HepG2 (cell line): ENCODE results near the gene DNAJC15. TPM values are rescaled to one million over a fixed set of nuclear protein-coding genes. Genes with fewer than 3 reads are reported as not detected.

Experiments used
- ATAC-seq: fragments of 200-7000 bp; cut with Tn5 transposase; 3 replicates; pipeline ENCODE4 v1.9.1; 2020; ENCODE audit warnings: mild to moderate bottlenecking, moderate library complexity
- BruUV-seq: library from RNA; stranded (reverse); fragments of 400-500 nt; replicated peaks from 2 replicates; lab custom pipeline; 2021; lab: Mats Ljungman, UMichigan
- CTCF ChIA-PET: fragments of 300-600 bp; formaldehyde crosslinking; extraction: SDS; loops from one replicate; lab custom pipeline; 2021; ENCODE audit warnings: low total read pairs, inconsistent platforms, low intra/inter-chr PET ratio; lab: Yijun Ruan, JAX
- POLR2A ChIA-PET: fragments of 350-600 bp; sonication (Branson Sonifier 250); formaldehyde crosslinking; loops from one replicate; lab custom pipeline; 2020; ENCODE audit warnings: antibody characterized with exemption, inconsistent platforms; lab: Yijun Ruan, JAX
- DNase-seq: peaks from one replicate; pipeline ENCODE4 v3.0.0-alpha.2; 2015; ENCODE audit warnings: low spot score
- FAIRE-seq: peaks from 3 replicates; lab custom pipeline; 2011; peaks lifted over from hg19 to GRCh38; lab: Jason Lieb, UNC
- H2AFZ ChIP-seq: one replicate; pipeline ENCODE4 v1.6.1; 2011; ENCODE audit warnings: low read length, inconsistent platforms
- H3K27ac ChIP-seq: fragments of 300-600 bp; 3 replicates; pipeline ENCODE4 v1.8.0; 2011; ENCODE audit warnings: mixed run types, mild to moderate bottlenecking, mixed read lengths, low read length, inconsistent platforms; ENCODE audit not compliant: insufficient read depth; ENCODE audit errors: extremely low read length
- H3K27me3 ChIP-seq, 2 experiments: fragments of 200-600 bp in 1 of 2; 2 replicates in 1 of 2; 3 replicates in 1 of 2; pipeline versions ENCODE4 v1.6.0 to v1.8.0; 2011; ENCODE audit warnings: low read length in 2 of 2, mild to moderate bottlenecking in 2 of 2, moderate library complexity in 2 of 2, inconsistent platforms in 1 of 2; ENCODE audit not compliant: insufficient read depth in 2 of 2, control insufficient read depth in 1 of 2
- H3K36me3 ChIP-seq, 2 experiments: fragments of 200-600 bp in 1 of 2; replicated peaks in 1 of 2; 2 replicates in 1 of 2; 3 replicates in 1 of 2; pipeline versions ENCODE4 v1.5.1 to v1.8.0; 2011; ENCODE audit warnings: low read length in 2 of 2, inconsistent platforms in 1 of 2; ENCODE audit not compliant: insufficient read depth in 2 of 2, control insufficient read depth in 1 of 2
- H3K4me1 ChIP-seq: 2 replicates; pipeline ENCODE4 v1.5.1; 2012; ENCODE audit warnings: low read length, inconsistent platforms; ENCODE audit not compliant: insufficient read depth
- H3K4me2 ChIP-seq: 2 replicates; pipeline ENCODE4 v1.6.0; 2011; ENCODE audit warnings: low read depth, low read length, inconsistent platforms
- H3K4me3 ChIP-seq, 3 experiments: fragments of 200-600 bp in 1 of 3; sonication (generic), shearing (Covaris generic) in 1 of 3; replicated peaks in 1 of 3; 2 replicates each; pipeline ENCODE4 v1.5.1; 2011 to 2016; ENCODE audit warnings: low read length in 3 of 3, inconsistent platforms in 2 of 3, low read depth in 2 of 3, mild to moderate bottlenecking in 2 of 3, control low read depth in 1 of 3, mixed read lengths in 1 of 3; ENCODE audit not compliant: insufficient read depth in 1 of 3
- H3K79me2 ChIP-seq: one replicate; pipeline ENCODE4 v1.6.1; 2011; ENCODE audit warnings: low read length, inconsistent platforms; ENCODE audit not compliant: insufficient read depth
- H3K9ac ChIP-seq: 2 replicates; pipeline ENCODE4 v1.6.0; 2011; ENCODE audit warnings: mild to moderate bottlenecking, low read depth, low read length, inconsistent platforms; ENCODE audit not compliant: insufficient read depth
- H3K9me3 ChIP-seq: 2 replicates; pipeline ENCODE4 v1.5.1; 2012; ENCODE audit warnings: mild to moderate bottlenecking, low read length
- H4K20me1 ChIP-seq: 2 replicates; pipeline ENCODE4 v1.6.0; 2011; ENCODE audit warnings: inconsistent platforms, mild to moderate bottlenecking, low read length, moderate library complexity; ENCODE audit not compliant: insufficient read depth
- ATF7-NPFF ChIP-seq: sonication (generic); formaldehyde crosslinking; IDR thresholded peaks from 2 replicates; pipeline ENCODE4 v1.8.1; 2023; ENCODE audit warnings: mild to moderate bottlenecking, low read depth, missing genetic modification reagents, moderate library complexity
- FOXA3 ChIP-seq: IDR thresholded peaks from 2 replicates; pipeline ENCODE4 v1.6.1; 2016; ENCODE audit warnings: missing genetic modification reagents, missing compliant biosample characterization
- RNF2 ChIP-seq: fragments of 450-650 bp; conservative IDR thresholded peaks from 2 replicates; pipeline ENCODE4 v1.6.1; 2016; ENCODE audit warnings: low read depth
- SMC3 ChIP-seq: IDR thresholded peaks from 2 replicates; pipeline ENCODE4 v1.6.1; 2011; ENCODE audit warnings: low read length, improper control_type of control experiment
- ZNF333 ChIP-seq: sonication (generic); formaldehyde crosslinking; IDR thresholded peaks from 2 replicates; pipeline ENCODE4 v1.4.0; 2020; ENCODE audit warnings: mild to moderate bottlenecking, missing genetic modification reagents, borderline replicate concordance
- ZNF350 ChIP-seq: sonication (generic); formaldehyde crosslinking; IDR thresholded peaks from 2 replicates; pipeline ENCODE4 v1.4.0; 2020; ENCODE audit warnings: mild to moderate bottlenecking, low read depth, missing genetic modification reagents, borderline replicate concordance
- ZNF567 ChIP-seq: sonication (generic); formaldehyde crosslinking; IDR thresholded peaks from 2 replicates; pipeline ENCODE4 v1.8.1; 2023; ENCODE audit warnings: mild to moderate bottlenecking, missing genetic modification reagents, borderline replicate concordance
- WGBS: methylation state at CpG from one replicate; pipeline ENCODE4 v1.1.6; 2017; ENCODE audit warnings: low lambda C conversion rate; 5-methylcytosine and 5-hydroxymethylcytosine counted together
- in situ Hi-C: cut with HindIII; loops from 2 replicates; pipeline ENCODE4 v1.10.0; 2017; ENCODE audit warnings: low pct_unique_long_range_greater_than_20kb; ENCODE audit not compliant: extremely low pct_ligation_motif_present
- intact Hi-C: fragments of 100-400 bp; cut with micrococcal nuclease; formaldehyde crosslinking; loops from one replicate; pipeline ENCODE4 v1.10.0; 2022; ENCODE audit not compliant: unreplicated experiment
- polyA plus RNA-seq, 8 experiments: library from polyadenylated mRNA; depleted of rRNA in 3 of 8; stranded (reverse) in 7 of 8; unstranded in 1 of 8; fragments of >200 nt; fragmentation: Illumina TruSeq in 4 of 8; extraction: Trizol in 4 of 8; gene quantifications; 2 replicates each; pipeline versions ENCODE4 v1.2.1 to v1.2.3, GENCODE V29; 2011 to 2016; ENCODE audit warnings: low read depth in 4 of 8, missing spikeins in 1 of 8, mixed read lengths in 1 of 8; ENCODE audit not compliant: insufficient read depth in 1 of 8
- total RNA-seq, 5 experiments: library from RNA; depleted of rRNA; stranded (reverse); fragments of >200 nt; fragmentation: Illumina TruSeq; extraction: Trizol; gene quantifications; 2 replicates each; pipeline ENCODE4 v1.2.3, GENCODE V29; 2016; ENCODE audit warnings: low read depth in 1 of 5
- TF ChIP-seq, protein P1 (sequence below): sonication (generic); formaldehyde crosslinking; conservative IDR thresholded peaks from 2 replicates; pipeline ENCODE4 v1.4.0; 2020; ENCODE audit warnings: missing genetic modification reagents

The DNAJC15 gene
- total and polyA plus RNA-seq, 2 of the 13 experiments (the other 11 are each of a cell fraction or from before 2014, with no cell fraction given), result 23.0 to 31.9 TPM

DNA sequence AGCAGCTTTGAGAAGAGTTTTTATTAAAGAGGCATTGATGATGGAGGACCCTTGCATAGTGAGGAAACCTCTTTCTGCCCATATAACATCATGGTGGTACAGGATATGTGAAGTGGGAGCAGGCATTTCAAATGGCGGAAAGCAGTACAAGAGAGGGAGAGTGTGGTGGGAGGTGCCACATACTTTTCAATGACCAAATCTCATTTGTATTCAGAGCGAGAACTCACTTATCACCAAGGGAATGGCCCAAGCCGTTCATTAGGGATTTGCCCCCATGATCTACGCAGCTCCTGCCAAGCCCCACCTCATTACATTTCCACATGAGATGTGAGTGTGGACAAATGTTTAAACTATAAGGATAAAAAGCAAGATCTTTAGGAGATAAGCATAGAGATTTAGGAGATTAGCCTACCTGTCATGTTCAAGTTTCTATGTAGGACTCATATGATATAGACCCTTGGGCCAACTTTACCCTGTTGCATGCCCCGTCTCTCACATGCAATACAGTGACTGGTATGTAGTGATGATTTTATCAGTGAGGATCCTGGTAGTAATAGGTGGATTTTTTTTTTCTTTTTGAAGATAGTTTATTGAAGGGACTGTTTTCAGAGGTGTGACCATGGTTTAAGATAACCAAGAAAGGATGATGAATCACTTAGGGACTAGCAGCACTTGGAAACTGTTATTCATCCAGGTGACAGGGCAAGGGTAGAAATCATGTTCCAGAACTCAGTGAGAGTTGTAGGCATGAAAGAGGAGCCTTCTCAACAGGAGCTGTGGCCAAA, 38.3 kb downstream of the DNAJC15 start:
- no peak overlapping the region for H3K4me2 ChIP-seq
- no peak overlapping the region for H3K27ac ChIP-seq
- H3K4me3 ChIP-seq, result no peak overlapping the region
- H3K9me3 ChIP-seq, result no peaks in the 10 kb centered on the region
- no peak overlapping the region for H3K9ac ChIP-seq
- H3K79me2 ChIP-seq, result peaks cover 42% of the 10 kb centered on the region
- DNase-seq (no peak), ATAC-seq (no peak), FAIRE-seq (no peak)
- intact Hi-C loops (no loop called here), in situ Hi-C loops (no loop called here)
- no peaks in the 10 kb centered on the region for H4K20me1 ChIP-seq
- no peaks in the 10 kb centered on the region for H3K36me3 ChIP-seq
- CTCF ChIA-PET, result no interaction called here
- POLR2A ChIA-PET, result no interaction called here
- H3K27me3 ChIP-seq, result no peaks in the 10 kb centered on the region
- BruUV-seq, result no TSS peak
- H3K4me1 ChIP-seq, result peaks cover 32% of the 10 kb centered on the region
- no peak overlapping the region for H2AFZ ChIP-seq
- 97% methylated on average over 5 of the region's 5 CpGs for WGBS
- TF ChIP-seq, protein P1, sequence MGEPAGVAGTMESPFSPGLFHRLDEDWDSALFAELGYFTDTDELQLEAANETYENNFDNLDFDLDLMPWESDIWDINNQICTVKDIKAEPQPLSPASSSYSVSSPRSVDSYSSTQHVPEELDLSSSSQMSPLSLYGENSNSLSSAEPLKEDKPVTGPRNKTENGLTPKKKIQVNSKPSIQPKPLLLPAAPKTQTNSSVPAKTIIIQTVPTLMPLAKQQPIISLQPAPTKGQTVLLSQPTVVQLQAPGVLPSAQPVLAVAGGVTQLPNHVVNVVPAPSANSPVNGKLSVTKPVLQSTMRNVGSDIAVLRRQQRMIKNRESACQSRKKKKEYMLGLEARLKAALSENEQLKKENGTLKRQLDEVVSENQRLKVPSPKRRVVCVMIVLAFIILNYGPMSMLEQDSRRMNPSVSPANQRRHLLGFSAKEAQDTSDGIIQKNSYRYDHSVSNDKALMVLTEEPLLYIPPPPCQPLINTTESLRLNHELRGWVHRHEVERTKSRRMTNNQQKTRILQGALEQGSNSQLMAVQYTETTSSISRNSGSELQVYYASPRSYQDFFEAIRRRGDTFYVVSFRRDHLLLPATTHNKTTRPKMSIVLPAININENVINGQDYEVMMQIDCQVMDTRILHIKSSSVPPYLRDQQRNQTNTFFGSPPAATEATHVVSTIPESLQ (CRISPR knock-in tag), result no peak
- TF ChIP-seq ZNF567 (CRISPR knock-in tag) (no peak), SMC3 (no peak), RNF2 (no peak)

GRCh38 chr13:43071824-43072223, 48.4 kb downstream of the DNAJC15 start:
- in situ Hi-C loops, result no loop called here
- POLR2A ChIA-PET, result no interaction called here
- no peak for ATAC-seq
- no peak for TF ChIP-seq FOXA3
- TF ChIP-seq ZNF350 (CRISPR knock-in tag), result no peak
- TF ChIP-seq ZNF333 (CRISPR knock-in tag), result no peak
- no peak for TF ChIP-seq ATF7-NPFF (CRISPR knock-in tag)

More at GRCh38 chr13:43071824-43072223, 48.4 kb downstream of the DNAJC15 start:
- H3K27me3 ChIP-seq, result no peaks in the 10 kb centered on the region
- H3K4me3 ChIP-seq, result no peak overlapping the region
- CTCF ChIA-PET, result no interaction called here
- FAIRE-seq, result no peak
- H3K9ac ChIP-seq, result no peak overlapping the region
- peaks cover 9% of the 10 kb centered on the region; the same call in 1 of the 2 replicates for H3K4me1 ChIP-seq
- H3K36me3 ChIP-seq, result peaks cover 3 to 17% of the 10 kb centered on the region in 2 experiments; a peak in 3 of 5 replicates
- no peak for DNase-seq
- WGBS, result 96% methylated on average over 1 of the region's 1 CpG
- intact Hi-C loops, result no loop called here
- H3K27ac ChIP-seq, result no peak overlapping the region
- H2AFZ ChIP-seq, result no peak overlapping the region
- no peaks in the 10 kb centered on the region for H4K20me1 ChIP-seq
- BruUV-seq, result no TSS peak
- no peaks in the 10 kb centered on the region for H3K9me3 ChIP-seq
- H3K79me2 ChIP-seq, result peaks cover 4% of the 10 kb centered on the region
- H3K4me2 ChIP-seq, result no peak overlapping the region
